Fibroblast of skin of abdomen (primary cell): ENCODE results near the gene MPP4.
"Not testable (repeated sequence)": the region's sequence is repeated elsewhere in the genome, so short reads cannot be mapped to it uniquely, and the experiment has no call there.

Experiments
- DNase-seq: peaks from one replicate; pipeline ENCODE4 v3.0.0-alpha.2; 2013

The MPP4 gene

DNA sequence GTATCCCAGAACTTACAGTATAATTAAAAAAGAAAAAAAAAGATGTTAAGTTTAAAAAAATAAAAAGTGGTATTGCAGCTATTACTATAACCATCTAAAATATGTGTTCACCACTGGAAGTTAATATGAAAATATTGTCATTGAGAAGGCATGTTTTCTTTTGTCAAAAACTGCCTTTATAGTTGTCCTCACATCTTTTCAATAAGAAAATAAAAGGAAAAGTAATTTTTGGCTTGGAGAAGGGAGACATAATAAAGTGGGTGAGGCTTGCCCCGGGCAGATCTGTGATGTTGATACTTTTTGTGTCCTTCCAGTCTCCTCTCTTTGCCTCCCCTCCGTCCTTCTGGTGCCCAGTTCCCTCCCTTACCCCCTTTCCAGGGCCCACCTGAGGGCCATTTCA is 24.9 kb downstream of the MPP4 start:
- no peak for DNase-seq

DNA sequence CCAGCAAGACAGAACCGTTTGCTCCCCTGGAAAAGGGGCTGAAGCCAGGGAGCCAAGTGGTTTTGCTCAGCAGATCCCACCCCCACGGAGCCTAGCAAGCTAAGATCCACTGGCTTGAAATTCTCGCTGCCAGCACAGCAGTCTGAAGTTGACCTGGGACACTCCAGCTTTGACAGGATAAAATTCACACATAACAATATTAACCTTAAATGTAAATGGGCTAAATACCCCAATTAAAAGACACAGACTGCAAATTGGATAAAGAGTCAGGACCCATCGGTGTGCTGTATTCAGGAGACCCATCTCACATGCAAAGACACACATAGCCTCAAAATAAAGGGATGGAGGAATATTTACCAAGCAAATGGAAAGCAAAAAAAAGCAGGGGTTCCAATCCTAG is 27.2 kb downstream of the MPP4 start:
- DNase-seq = not testable (repeated sequence)

DNA sequence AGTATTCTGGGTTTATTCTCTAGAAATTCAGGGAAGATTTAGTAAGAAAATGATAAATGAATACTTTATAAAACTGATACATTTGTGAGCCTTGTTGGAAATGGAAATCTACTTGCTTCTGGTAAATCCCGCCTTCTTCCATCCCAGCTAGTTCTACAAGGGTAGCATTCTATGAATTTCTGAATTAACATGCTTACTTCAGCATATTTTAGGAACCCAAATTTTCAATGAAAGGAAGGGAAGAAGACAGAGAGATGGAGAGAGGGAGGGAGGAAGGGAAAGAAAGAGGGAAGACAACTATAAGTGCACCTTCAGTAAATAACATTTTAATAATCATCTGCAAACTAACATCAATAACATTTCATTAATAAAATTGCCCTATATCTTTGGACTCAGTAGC is 28.6 kb downstream of the MPP4 start:
- no peak for DNase-seq

DNA sequence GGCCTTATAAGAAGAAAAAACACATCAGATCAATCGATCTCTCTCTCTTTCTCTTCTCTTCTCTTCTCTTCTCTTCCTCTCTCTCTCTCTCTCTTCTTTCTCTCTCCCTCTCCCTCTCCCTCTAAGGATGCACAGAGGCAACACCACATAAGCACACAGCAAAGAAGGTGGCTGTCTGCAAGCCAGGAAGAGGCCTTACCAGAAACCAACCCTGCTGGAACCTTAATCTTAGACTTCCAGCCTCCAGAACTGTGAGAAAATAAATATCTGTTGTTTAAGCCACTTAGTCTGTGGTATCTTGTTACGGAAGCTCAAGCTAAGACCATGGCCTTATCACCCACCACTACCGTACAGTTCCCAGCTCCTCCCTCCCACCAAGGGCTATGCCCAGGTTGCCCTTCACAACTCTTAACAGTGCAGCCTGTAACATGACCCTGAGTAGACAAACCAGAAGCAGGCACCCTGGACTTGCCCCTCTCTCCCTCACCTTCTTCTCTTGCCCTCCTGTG is 30.0 kb downstream of the MPP4 start:
- no peak for DNase-seq

DNA sequence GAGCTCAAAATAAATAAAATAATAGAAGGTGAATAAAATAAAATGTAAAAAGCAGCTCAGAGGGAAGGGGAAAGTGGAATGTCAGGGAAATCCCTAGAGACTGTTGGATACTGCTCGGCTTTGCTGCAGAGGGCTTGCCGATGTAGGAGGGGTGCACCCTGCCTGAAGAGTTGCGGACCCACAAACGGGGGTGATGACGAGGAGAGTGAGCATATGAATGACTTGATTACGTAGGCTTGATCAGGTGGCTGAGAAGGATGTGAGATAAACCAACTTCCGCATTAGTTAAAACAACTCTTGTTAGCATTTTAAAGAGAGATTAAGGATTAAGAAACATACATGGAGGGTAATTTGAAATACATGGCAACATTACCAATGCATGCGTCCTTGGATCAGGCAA is 34.1 kb downstream of the MPP4 start:
- no peak for DNase-seq

DNA sequence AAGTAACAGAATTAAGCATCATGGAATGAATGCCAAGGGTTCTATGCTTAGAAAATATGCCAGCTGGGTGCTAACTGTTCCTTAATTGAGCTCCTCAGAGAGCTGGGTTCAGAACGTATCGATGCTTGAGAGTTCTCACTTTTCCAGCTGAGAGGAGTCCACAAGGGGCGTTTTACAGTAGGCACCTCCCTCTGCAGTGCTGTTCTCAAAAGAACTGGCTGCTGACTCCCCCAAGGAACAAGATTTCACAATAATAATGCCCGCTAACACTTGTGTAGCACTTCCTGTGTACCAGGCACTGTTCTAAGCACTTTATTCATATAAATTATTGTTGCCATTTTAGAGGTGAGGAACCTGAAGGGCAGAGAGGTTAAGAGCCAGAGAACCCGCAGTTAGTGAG is 37.1 kb downstream of the MPP4 start:
- no peak for DNase-seq

DNA sequence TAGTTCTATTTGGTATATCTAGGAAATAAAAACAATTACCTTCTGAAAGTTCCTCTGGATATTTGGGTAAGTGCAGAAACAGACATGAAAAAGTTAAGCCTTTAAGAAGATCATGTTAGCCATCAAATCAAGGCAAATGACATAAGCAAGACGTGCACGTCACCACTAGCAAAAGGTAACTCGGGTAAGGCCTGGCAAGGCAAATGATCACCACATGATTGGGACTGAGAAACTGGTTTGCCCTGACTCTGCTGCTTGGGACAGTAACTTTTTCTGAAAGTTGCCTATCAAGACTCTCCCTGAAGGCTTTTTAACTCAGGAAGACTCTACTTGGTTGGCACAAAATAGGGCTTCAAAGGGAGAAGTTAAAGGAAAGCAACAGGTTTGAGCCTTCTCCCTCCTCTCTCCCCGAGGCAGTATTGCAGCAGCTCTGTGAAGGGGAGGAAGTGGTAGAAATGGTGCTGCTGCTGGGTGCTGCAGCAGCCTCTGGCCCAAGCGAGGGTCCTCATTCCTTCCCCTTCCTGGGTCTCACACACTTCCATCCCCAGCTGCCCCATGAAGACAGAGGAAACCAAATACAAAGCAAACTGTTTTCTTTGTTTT is 38.0 kb downstream of the MPP4 start:
- DNase-seq = no peak

DNA sequence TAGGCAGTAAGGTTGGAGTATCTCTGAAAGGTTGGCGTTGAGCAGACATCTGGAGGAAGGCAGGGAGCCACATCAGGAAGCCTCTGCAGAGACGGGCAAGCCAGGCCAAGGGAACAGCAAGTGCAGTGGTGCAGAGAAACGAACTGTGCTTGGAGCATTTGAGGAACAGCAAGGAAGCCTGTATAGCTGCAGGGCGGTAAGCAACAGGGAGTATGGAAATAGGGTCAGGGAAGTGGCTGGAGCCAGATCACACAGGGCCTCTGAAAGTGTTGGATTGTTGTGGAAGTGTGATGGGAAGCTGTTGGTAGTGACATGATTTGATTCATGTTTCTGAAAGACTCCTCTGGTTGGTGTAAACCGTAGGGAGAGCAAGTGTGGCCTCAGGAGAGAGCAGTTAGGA is 41.7 kb downstream of the MPP4 start:
- DNase-seq = no peak

DNA sequence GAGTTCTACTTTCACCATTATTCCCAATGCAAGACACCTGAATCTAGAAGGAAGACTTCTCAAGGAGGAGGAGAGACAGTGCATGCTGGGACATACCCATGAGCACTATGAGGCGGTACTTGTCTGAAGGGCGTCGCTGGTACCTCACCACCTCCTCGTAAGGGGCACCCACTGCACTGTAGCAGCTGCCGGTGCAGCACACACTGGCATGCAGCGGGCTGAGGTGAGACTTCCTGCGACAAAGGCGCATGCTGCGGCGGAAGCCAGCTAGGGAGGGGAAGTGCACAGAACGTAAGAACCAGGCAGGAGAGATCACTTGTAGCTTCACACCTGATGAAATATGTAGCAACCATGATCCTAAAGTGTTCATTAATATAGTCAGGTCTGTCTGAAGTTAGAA is 42.3 kb downstream of the MPP4 start:
- no peak for DNase-seq

DNA sequence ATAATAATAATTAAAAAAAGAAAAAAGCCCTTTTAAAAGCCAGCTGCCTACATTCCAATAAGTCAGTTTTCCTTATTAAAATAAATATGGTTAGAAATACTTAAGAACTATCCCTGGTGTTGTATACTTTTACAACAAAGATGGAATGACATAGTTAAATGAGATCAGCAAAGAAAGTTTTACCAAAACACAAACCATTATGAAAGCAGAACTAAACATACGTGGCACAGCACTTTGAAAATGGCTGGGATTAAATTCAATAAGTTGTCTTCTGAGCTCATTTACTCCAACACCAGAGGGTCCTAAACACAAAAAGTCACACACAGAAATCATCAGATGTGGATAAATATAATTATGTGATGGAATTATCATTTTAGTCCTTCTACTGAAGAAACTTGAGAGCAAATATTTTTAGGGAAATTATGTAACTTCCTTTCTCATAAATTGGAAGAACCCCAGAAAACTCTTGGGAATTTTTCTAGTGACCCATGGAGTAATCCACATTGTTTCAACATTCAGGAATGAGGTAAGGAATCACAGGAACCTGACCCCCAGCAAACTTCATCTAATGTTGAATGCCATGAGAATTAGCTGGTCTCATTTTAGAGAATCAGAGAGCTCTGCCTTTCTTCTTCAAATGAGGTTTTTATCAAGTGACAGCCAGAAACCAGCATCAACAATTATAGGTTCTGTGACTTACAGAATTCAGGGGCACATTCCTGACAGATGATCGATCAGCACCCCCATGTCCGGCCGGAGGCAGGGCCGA is 43.6 kb downstream of the MPP4 start:
- peak; percentile 96 for DNase-seq

DNA sequence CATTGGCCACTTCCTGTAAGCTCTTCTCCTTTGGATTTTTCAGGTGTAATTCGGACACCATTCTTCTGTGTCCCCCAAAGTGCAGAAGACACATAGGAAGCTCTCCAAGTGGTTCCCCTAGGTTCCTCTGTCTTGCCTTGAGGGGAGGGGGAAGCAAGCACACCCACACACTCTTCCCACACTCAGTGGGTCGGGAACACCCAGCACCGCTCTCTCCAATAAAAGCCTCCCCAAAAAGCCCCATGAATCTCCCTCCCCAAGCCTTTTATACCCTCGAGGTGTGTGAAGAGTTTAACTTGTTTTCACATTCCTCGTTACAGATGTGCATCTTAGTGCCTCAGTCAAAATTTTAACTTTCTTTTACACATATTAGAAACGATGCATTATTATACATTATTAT is 45.2 kb downstream of the MPP4 start:
- DNase-seq = no peak

DNA sequence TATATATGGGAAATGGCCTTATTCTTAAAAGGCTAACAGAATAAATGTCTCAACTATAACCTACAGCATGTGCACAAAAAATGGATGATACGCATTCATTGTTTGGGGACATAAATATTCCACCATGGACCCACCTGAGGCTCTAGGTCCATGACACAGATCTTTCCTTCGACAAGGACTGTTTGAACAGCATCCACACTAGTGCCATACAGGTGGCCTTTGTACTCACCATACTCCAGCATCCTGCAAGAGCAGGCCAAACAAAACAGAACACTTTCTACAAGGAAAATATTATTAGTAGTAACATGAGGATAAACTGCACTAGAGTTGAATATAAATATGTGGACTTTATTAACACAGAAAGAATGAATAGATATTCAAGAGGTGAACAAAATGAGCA is 49.0 kb downstream of the MPP4 start:
- DNase-seq = no peak

DNA sequence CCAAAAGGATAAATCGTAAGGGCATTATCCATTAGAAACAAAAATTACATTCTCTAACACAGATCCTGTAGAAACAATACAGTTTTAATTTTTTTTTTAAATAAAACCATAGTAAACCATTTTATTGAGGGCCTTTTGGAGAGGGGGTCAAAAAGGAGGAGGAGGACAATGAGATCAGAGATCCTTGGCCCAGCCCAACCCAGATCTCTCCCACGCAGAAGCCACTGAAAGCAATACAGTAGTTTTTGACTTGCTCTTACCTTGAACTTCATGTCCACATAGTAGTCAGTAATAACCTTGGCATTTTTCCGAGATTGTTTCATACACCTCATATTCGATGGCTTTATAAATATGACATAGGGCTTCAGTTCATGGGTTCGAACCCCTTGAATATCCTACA is 51.0 kb downstream of the MPP4 start:
- DNase-seq = no peak

DNA sequence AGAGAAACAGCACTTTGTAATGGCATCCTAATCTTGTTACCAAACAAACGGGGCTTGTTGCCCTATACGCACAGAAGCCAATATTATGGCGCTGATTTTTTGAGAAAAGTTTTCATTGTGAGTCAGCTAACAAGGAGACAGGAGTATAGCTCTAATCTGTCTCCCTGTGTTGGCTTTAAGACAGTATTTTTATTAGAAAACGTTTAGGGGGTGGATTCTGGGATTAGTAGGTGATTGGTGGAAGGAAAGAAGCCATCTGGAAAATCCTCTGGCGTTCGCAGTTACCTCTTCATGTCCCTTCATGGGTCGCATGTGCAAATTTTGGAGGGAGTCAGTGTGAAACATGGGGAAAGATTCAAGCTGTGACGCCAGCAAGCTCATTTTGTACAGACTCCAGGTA is 54.4 kb downstream of the MPP4 start:
- peak; percentile 46 for DNase-seq

DNA sequence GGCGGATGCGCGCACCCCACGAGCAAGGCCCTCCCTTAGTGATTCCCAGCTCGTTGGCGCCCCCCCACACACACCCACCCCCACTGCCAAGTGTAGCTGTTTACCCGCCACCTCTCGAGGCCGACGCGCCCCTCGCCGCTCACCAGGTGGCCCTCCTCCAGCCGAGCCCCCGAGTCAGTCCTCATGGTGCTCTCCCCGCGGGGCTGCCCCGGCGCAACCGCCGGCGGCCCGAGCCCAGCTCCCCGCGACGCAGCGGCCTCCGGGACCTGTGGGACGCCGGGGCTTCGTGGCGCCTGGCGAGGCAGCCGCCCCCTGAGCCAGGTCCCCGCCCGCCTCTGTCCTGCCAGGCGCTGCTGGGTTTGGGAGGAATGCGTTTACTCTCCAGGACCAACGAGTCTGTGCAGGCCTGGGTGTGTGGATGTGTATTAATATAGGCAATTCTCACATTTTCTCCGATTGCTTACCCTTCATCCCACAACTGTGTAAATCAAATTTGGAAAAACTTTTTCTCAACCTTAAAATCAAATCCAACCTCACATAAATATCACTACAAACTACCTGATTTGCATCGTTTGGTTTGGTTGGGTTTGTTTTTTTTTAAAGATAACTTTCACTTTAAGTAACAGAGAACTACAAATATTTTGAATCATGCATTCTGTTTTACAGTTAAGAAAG is 55.1 kb downstream of the MPP4 start, which contains the start of gene TMEM237:
Gene TMEM237, minus strand, starts transcription at position 288 of the 675 bp plus-strand sequence. Its CDS starts 103 bp downstream, at position 185.
- DNase-seq = peak; percentile 44

DNA sequence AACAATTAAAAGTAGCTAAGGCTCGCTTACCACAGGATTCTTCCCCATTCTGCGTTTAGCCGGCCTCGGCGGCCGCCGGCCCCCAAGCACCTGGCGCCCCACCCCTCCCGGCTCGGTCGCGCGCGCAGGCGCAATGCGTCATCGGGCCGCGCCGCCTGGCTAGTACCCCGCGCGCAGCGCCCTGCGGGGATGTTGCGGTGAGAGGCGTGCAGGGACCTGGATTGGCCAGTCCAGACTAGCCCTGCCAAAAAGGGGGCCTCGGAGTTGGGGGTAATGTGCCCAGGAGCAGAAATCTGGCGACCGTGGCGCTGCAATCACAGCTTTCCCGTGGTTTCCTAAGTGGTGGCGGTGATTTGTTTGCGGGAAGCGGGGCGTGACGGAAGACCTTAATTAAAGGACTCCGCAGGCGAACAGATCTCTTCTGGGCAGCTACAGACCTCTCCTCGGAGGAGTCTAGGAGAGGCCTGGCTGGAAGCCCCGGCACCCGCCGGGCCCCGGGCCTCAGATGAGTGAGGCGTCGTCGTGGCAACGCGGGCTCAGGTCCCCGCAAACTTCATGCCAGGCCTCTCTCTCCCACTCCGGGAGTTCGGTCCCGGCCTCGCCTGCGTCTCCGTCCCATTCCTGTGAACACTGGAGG is 55.7 kb downstream of the MPP4 start:
- peak; percentile 87 for DNase-seq

DNA sequence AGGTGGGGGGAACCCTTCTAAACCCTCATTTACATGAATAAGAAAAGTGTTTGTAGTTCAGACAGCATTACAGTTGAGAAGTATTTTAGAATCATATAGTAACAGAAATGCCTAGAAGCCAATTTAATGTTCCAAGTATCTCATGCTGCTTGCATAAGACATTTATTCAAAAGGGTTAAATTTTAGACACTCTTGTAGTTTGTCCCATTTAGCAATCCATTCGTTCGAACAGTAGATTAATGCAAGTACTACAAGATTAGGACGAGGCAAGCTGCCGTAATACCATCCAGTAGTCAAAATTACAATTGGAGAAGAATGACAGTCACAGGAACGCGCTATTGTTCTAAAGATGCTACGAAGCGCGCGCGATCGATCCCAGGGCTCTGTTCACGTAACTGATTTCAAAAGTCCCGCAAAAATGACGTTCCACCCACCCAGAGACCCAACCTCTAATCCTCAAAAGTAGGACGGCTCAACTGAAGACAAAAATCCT is 56.3 kb downstream of the MPP4 start:
- DNase-seq = no peak

DNA sequence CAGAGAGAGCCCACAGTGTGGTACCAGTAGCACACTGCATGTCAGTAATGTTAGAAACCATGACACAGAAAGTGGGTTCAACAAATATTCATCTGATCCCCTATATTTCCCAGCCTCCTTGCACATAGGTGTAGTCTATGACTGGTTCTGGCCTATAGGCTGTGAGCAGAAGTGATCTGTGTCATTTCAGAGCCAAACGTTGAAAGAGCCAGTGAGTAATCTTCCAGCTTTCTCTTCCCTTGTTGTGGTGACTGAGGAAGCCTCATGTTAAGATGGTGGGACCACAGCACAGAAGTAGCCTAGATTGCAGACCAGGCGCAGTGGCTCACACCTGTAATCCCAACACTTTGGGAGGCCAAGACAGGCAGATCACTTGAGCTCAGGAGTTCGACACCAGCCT is 59.2 kb downstream of the MPP4 start:
- no peak for DNase-seq

DNA sequence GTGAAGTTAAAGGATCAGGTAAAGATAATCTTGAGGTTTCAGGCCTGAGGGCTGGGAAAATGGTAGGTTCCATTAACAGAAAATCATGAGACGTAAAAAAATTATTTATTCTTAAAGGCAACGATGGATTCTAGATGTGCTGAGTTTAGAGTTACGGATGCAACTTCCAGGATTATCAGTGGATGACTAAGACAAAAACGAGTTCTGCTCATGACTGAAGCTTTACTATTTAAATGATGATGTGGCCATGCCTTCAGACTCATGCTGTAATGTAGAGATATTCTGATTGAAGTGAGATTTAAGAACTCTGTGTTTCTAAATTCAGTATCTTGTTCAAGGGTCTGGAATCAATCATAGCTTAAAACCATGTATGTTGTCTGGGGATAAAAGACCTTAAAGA is 60.1 kb downstream of the MPP4 start:
- DNase-seq = peak; percentile 53

DNA sequence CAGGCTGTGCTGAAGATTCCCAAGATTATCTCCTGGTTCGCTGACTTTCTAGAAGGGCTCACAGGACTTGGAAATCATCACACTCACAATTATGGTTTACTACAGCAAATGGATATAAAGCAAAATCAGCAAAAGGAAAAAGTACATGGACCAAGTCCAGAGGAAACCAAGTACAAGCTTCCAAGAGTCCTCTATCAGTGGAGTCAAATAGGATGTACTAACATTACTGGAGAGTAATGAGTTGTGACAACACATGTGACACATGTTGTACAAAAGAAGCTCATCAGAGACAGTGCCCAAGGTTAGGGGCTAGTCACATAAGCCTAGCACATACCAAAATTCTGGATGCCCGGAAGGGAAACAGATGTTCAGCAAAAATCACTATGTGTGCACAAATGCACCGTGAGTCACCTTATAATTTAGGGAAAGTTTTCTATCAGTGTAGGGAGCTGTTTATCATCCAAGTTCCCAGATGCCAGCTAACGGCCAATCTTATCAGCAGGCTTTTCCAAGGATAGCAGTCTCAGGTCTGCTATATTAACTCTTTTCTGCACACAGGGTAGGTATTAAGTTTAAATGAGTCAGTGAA is 64.7 kb downstream of the MPP4 start:
- DNase-seq = no peak

DNA sequence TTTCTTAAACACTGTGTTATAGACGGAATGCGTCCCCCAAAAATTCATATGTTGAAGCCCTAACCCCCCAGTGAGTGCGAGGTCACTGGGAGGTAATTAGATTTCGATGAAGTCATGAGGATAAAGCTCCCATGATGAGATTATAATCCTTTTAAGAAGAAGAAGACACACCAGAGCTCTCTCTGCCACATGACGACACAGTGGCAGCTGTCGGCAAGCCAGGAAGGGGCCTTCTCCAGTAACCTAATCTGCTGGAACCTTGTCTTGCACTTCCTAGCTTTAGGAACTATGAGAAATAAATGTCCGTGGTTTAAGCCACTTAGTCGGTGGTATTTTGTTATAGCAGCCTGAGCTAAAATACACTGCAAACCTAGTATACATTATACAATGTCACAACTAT is 67.4 kb downstream of the MPP4 start:
- no peak for DNase-seq

DNA sequence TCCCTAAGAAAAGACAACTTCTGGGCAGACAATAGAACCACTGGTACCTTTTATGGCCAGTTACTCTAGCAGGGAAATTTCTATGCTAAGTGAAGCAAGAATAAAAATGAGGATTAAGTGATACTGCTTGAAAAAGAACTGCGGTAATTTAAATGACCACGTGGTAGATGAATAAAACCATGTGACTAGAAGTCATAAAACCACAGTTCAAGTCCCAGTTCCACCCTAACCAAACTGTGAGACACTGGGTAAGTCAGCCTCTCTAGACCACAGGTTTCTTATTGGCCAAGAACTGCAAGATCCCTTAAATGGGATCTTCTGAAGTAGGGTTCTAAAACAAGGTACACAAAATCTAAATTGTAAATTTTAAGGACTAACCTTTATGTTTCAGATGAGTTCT is 67.9 kb downstream of the MPP4 start:
- no peak for DNase-seq

DNA sequence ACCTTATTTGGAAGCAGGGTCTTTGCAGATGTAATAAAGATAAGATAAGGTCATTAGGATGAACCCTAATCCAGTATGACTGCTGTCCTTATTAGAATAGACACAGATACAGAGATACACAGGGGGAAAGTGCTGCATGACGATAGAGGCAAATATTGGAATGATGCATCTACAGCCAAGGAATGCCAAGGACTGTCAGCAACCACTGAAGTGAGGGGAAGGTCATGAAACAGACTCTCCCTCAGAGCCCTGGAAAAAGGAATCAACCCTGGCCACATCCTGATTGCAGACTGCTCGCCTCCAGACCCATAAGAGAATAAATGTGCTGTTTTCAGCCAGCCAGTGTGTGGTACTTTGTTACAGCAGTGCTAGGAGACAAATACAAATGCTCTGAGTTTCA is 69.9 kb downstream of the MPP4 start:
- peak; percentile 48 for DNase-seq
